ENCODE measurements around the gene IPO5. TPM values are rescaled to one million over a fixed set of nuclear protein-coding genes. Genes with fewer than 3 reads are reported as not detected.

The IPO5 gene
- total RNA-seq, 1 experiment from 2014 or later = 155 TPM

DNA sequence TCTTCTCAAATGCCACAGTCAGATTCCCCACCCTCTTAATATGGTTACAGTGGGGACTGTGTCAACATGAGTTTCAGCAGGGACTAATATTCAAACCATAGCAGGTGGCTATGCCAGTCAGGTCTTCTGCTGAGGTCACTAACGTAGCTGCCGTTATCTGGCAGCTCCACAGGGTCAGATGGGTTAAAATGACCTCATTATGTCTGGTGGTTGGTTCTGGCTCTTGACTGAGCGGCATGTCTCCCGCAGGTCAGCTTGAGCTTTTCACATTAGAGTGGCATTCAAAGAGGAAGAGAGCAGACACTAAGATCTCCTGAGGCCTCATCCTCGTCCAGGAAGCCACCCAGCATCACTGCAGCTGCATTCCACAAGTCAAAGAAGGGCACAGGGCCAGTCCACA is 21.4 kb upstream of the IPO5 start:
- intact Hi-C loops (cut with micrococcal nuclease) = no loop called here
- no peaks in the 10 kb centered on the region for H3K4me1 ChIP-seq (ENCODE audit: insufficient read depth, low read length)
- CTCF ChIA-PET = no interaction called here
- no peak overlapping the region for H3K27ac ChIP-seq (ENCODE audit: low read length)
- no peaks in the 10 kb centered on the region for H4K20me1 ChIP-seq (ENCODE audit: low read length)
- POLR2A ChIA-PET (ENCODE audit: unreplicated experiment) = no interaction called here
- H3K4me3 ChIP-seq (ENCODE audit: low read length) = no peak overlapping the region
- TF ChIP-seq, protein P1, sequence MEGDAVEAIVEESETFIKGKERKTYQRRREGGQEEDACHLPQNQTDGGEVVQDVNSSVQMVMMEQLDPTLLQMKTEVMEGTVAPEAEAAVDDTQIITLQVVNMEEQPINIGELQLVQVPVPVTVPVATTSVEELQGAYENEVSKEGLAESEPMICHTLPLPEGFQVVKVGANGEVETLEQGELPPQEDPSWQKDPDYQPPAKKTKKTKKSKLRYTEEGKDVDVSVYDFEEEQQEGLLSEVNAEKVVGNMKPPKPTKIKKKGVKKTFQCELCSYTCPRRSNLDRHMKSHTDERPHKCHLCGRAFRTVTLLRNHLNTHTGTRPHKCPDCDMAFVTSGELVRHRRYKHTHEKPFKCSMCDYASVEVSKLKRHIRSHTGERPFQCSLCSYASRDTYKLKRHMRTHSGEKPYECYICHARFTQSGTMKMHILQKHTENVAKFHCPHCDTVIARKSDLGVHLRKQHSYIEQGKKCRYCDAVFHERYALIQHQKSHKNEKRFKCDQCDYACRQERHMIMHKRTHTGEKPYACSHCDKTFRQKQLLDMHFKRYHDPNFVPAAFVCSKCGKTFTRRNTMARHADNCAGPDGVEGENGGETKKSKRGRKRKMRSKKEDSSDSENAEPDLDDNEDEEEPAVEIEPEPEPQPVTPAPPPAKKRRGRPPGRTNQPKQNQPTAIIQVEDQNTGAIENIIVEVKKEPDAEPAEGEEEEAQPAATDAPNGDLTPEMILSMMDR (conservative IDR thresholded peaks at IDR 0.05; ENCODE audit: low read depth, low read length) = no peak
- TF ChIP-seq EZH2phosphoT487 (IDR thresholded peaks at IDR 0.05; ENCODE audit: borderline replicate concordance, low read length) = no peak
- TF ChIP-seq EZH2 (IDR thresholded peaks at IDR 0.05; ENCODE audit: low read length, unreplicated experiment) = no peak
- no peaks in the 10 kb centered on the region for H3K36me3 ChIP-seq (ENCODE audit: low read depth, low read length)
- H3K27me3 ChIP-seq (ENCODE audit: low read length) = no peaks in the 10 kb centered on the region
- no TSS peak for BruUV-seq (replicated peaks)
- H3K4me2 ChIP-seq (ENCODE audit: low read length) = no peak overlapping the region
- ATAC-seq = no peak
- H3K9me3 ChIP-seq (ENCODE audit: low read length) = no peaks in the 10 kb centered on the region
- H3K79me2 ChIP-seq (ENCODE audit: low read length) = no peaks in the 10 kb centered on the region
- no peaks in the 10 kb centered on the region for H3F3A ChIP-seq (ENCODE audit: low read length, unreplicated experiment)
- no peak overlapping the region for H2AFZ ChIP-seq (ENCODE audit: low read length)
- H3K9me2 ChIP-seq (replicated peaks; ENCODE audit: low read length) = no peaks in the 10 kb centered on the region
- DNase-seq = no peak
- H3K9ac ChIP-seq (ENCODE audit: low read length) = no peak overlapping the region

- H3K9me2 ChIP-seq (replicated peaks; ENCODE audit: low read length) = no peaks in the 10 kb centered on the region
- no peak for TF ChIP-seq EZH2phosphoT487 (IDR thresholded peaks at IDR 0.05; ENCODE audit: borderline replicate concordance, low read length)
- TF ChIP-seq, protein P1 (conservative IDR thresholded peaks at IDR 0.05; ENCODE audit: low read depth, low read length) = no peak
- TF ChIP-seq EZH2 (IDR thresholded peaks at IDR 0.05; ENCODE audit: low read length, unreplicated experiment) = no peak
- no peak overlapping the region for H3K27ac ChIP-seq (ENCODE audit: low read length)
- H3K27me3 ChIP-seq (ENCODE audit: low read length) = no peaks in the 10 kb centered on the region
- H4K20me1 ChIP-seq (ENCODE audit: low read length) = no peaks in the 10 kb centered on the region
- H3K4me1 ChIP-seq (ENCODE audit: insufficient read depth, low read length) = no peaks in the 10 kb centered on the region
- ChIA-PET CTCF (no interaction called here), POLR2A (ENCODE audit: unreplicated experiment) (no interaction called here)
- H2AFZ ChIP-seq (ENCODE audit: low read length) = no peak overlapping the region
- H3F3A ChIP-seq (ENCODE audit: low read length, unreplicated experiment) = no peaks in the 10 kb centered on the region
- H3K9me3 ChIP-seq (ENCODE audit: low read length) = no peaks in the 10 kb centered on the region
- ATAC-seq = no peak
- DNase-seq = no peak
- no TSS peak for BruUV-seq (replicated peaks)
- H3K79me2 ChIP-seq (ENCODE audit: low read length) = no peaks in the 10 kb centered on the region
- no peak overlapping the region for H3K4me3 ChIP-seq (ENCODE audit: low read length)
- H3K9ac ChIP-seq (ENCODE audit: low read length) = no peak overlapping the region
- intact Hi-C loops (cut with micrococcal nuclease) = no loop called here
- H3K36me3 ChIP-seq (ENCODE audit: low read depth, low read length) = no peaks in the 10 kb centered on the region
- H3K4me2 ChIP-seq (ENCODE audit: low read length) = no peak overlapping the region
Measured at GRCh38 chr13:97932647-97933046, 20.8 kb upstream of the IPO5 start.

- ChIA-PET CTCF (interaction anchor here (0.8 kb wide), 1 partner anchor 87 kb away, joined by 3 read pairs; no protein-coding TSS in a partner anchor), POLR2A (ENCODE audit: unreplicated experiment) (no interaction called here)
- no peak for DNase-seq
- BruUV-seq (replicated peaks) = no TSS peak
- no peak overlapping the region for H3K4me2 ChIP-seq (ENCODE audit: low read length)
- intact Hi-C loops (cut with micrococcal nuclease) = no loop called here
- no peaks in the 10 kb centered on the region for H3K36me3 ChIP-seq (ENCODE audit: low read depth, low read length)
- H2AFZ ChIP-seq (ENCODE audit: low read length) = no peak overlapping the region
- H3F3A ChIP-seq (ENCODE audit: low read length, unreplicated experiment) = no peaks in the 10 kb centered on the region
- H3K79me2 ChIP-seq (ENCODE audit: low read length) = no peaks in the 10 kb centered on the region
- no peaks in the 10 kb centered on the region for H3K9me3 ChIP-seq (ENCODE audit: low read length)
- no peak overlapping the region for H3K9ac ChIP-seq (ENCODE audit: low read length)
- no peak for ATAC-seq
- no peak overlapping the region for H3K4me3 ChIP-seq (ENCODE audit: low read length)
- no peaks in the 10 kb centered on the region for H3K27me3 ChIP-seq (ENCODE audit: low read length)
- H4K20me1 ChIP-seq (ENCODE audit: low read length) = no peaks in the 10 kb centered on the region
- no peak overlapping the region for H3K27ac ChIP-seq (ENCODE audit: low read length)
- TF ChIP-seq, protein P1 (conservative IDR thresholded peaks at IDR 0.05; ENCODE audit: low read depth, low read length) = no peak
- TF ChIP-seq EZH2phosphoT487 (IDR thresholded peaks at IDR 0.05; ENCODE audit: borderline replicate concordance, low read length) = no peak
- no peak for TF ChIP-seq EZH2 (IDR thresholded peaks at IDR 0.05; ENCODE audit: low read length, unreplicated experiment)
- H3K4me1 ChIP-seq (ENCODE audit: insufficient read depth, low read length) = no peaks in the 10 kb centered on the region
- H3K9me2 ChIP-seq (replicated peaks; ENCODE audit: low read length) = no peaks in the 10 kb centered on the region
Measured at GRCh38 chr13:97933776-97934175, 19.7 kb upstream of the IPO5 start.
